Calu3 (cell line): ENCODE measurements around the gene NOBOX. TPM values are rescaled to one million over a fixed set of nuclear protein-coding genes. Genes with fewer than 3 reads are reported as not detected.
"Not testable (repeated sequence)": the region's sequence is repeated elsewhere in the genome, so short reads cannot be mapped to it uniquely, and the experiment has no call there.

Experiments used
- BruUV-seq: library from RNA; stranded (reverse); fragments of 400-500 nt; replicated peaks from 2 replicates; lab custom pipeline; 2021; lab: Mats Ljungman, UMichigan
- CTCF ChIA-PET: fragments of 300-600 bp; sonication (Branson Sonifier 250); formaldehyde crosslinking; loops from one replicate; lab custom pipeline; 2022; ENCODE audit warnings: antibody characterized with exemption; lab: Charles Lee
- DNase-seq: peaks from one replicate; pipeline ENCODE4 v3.0.0; 2022
- H3K27ac Mint-ChIP-seq: one replicate; pipeline ENCODE4 v1.8.0; 2022; ENCODE audit warnings: mixed read lengths; ENCODE audit not compliant: unreplicated experiment
- H3K27me3 Mint-ChIP-seq: one replicate; pipeline ENCODE4 v1.8.0; 2022; ENCODE audit warnings: mixed read lengths; ENCODE audit not compliant: unreplicated experiment
- H3K36me3 Mint-ChIP-seq: one replicate; pipeline ENCODE4 v1.8.0; 2022; ENCODE audit warnings: mild to moderate bottlenecking, moderate library complexity, mixed read lengths; ENCODE audit not compliant: insufficient read depth, unreplicated experiment
- H3K4me1 Mint-ChIP-seq: one replicate; pipeline ENCODE4 v1.8.0; 2022; ENCODE audit warnings: mild to moderate bottlenecking, low read depth, mixed read lengths; ENCODE audit not compliant: unreplicated experiment
- H3K4me3 Mint-ChIP-seq: one replicate; pipeline ENCODE4 v1.8.0; 2022; ENCODE audit warnings: mild to moderate bottlenecking, low read depth, moderate library complexity, mixed read lengths; ENCODE audit not compliant: unreplicated experiment
- H3K9me3 Mint-ChIP-seq: one replicate; pipeline ENCODE4 v1.8.0; 2022; ENCODE audit warnings: low read depth, mixed read lengths; ENCODE audit not compliant: unreplicated experiment
- intact Hi-C: fragments of 100-400 bp; cut with micrococcal nuclease; formaldehyde crosslinking; loops from one replicate; pipeline ENCODE4 v1.10.0; 2022; ENCODE audit not compliant: unreplicated experiment
- total RNA-seq: library from RNA; stranded (reverse); gene quantifications from 2 replicates; pipeline ENCODE4 v1.2.3, GENCODE V29; 2022
- TF ChIP-seq, protein P1 (sequence below): fragments of 200-600 bp; IDR thresholded peaks from one replicate; pipeline ENCODE4 v1.8.0; 2022; ENCODE audit warnings: antibody characterized with exemption; ENCODE audit not compliant: unreplicated experiment

The NOBOX gene
- total RNA-seq, 1 experiment from 2014 or later = not detected

- no TSS peak for BruUV-seq
- intact Hi-C loops = loop anchor here (5.0 kb wide), 1 partner anchor 261 kb away; no protein-coding TSS in a partner anchor
- Mint-ChIP-seq H3K9me3 (no peaks in the 10 kb centered on the region), H3K4me3 (no peak overlapping the region), H3K4me1 (no peaks in the 10 kb centered on the region), H3K27ac (no peak overlapping the region), H3K27me3 (no peaks in the 10 kb centered on the region), H3K36me3 (no peaks in the 10 kb centered on the region)
- DNase-seq = no peak
- TF ChIP-seq, protein P1, sequence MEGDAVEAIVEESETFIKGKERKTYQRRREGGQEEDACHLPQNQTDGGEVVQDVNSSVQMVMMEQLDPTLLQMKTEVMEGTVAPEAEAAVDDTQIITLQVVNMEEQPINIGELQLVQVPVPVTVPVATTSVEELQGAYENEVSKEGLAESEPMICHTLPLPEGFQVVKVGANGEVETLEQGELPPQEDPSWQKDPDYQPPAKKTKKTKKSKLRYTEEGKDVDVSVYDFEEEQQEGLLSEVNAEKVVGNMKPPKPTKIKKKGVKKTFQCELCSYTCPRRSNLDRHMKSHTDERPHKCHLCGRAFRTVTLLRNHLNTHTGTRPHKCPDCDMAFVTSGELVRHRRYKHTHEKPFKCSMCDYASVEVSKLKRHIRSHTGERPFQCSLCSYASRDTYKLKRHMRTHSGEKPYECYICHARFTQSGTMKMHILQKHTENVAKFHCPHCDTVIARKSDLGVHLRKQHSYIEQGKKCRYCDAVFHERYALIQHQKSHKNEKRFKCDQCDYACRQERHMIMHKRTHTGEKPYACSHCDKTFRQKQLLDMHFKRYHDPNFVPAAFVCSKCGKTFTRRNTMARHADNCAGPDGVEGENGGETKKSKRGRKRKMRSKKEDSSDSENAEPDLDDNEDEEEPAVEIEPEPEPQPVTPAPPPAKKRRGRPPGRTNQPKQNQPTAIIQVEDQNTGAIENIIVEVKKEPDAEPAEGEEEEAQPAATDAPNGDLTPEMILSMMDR = no peak
- CTCF ChIA-PET = no interaction called here
Observed at GRCh38 chr7:144438759-144439158, 35.3 kb upstream of the NOBOX start.

- intact Hi-C loops = loop anchor here (2.0 to 5.0 kb wide), 2 partner anchors 45 to 260 kb away; no protein-coding TSS in a partner anchor
- BruUV-seq = no TSS peak
- no peaks in the 10 kb centered on the region for H3K9me3 Mint-ChIP-seq
- H3K27ac Mint-ChIP-seq = no peak overlapping the region
- no peaks in the 10 kb centered on the region for H3K4me1 Mint-ChIP-seq
- H3K27me3 Mint-ChIP-seq = no peaks in the 10 kb centered on the region
- no peak overlapping the region for H3K4me3 Mint-ChIP-seq
- CTCF ChIA-PET = interaction anchor here (0.9 kb wide), 1 partner anchor 41 kb away, joined by 3 read pairs; no protein-coding TSS in a partner anchor
- peak; percentile 76 for DNase-seq
- TF ChIP-seq, protein P1 = peak; percentile 64
- no peaks in the 10 kb centered on the region for H3K36me3 Mint-ChIP-seq
Observed at GRCh38 chr7:144437370-144438191, 34.1 kb upstream of the NOBOX start.

GRCh38 chr7:144436500-144436899 lies 33.0 kb upstream of the NOBOX start:
- no peaks in the 10 kb centered on the region for H3K27me3 Mint-ChIP-seq
- no peak for DNase-seq
- intact Hi-C loops = loop anchor here (2.0 to 5.0 kb wide), 2 partner anchors 44 to 259 kb away; no protein-coding TSS in a partner anchor
- BruUV-seq = no TSS peak
- H3K36me3 Mint-ChIP-seq = no peaks in the 10 kb centered on the region
- no peaks in the 10 kb centered on the region for H3K4me1 Mint-ChIP-seq
- TF ChIP-seq, protein P1 = no peak
- H3K4me3 Mint-ChIP-seq = no peak overlapping the region
- H3K27ac Mint-ChIP-seq = no peak overlapping the region
- no peaks in the 10 kb centered on the region for H3K9me3 Mint-ChIP-seq
- CTCF ChIA-PET = interaction anchor here (1.0 kb wide), 1 partner anchor 44 kb away, joined by 3 read pairs; no protein-coding TSS in a partner anchor

GRCh38 chr7:144428431-144428830 lies 24.9 kb upstream of the NOBOX start:
- H3K9me3 Mint-ChIP-seq = peaks cover 15% of the 10 kb centered on the region
- DNase-seq = no peak
- TF ChIP-seq, protein P1 = no peak
- no peaks in the 10 kb centered on the region for H3K27me3 Mint-ChIP-seq
- H3K36me3 Mint-ChIP-seq = no peaks in the 10 kb centered on the region
- H3K4me1 Mint-ChIP-seq = no peaks in the 10 kb centered on the region
- CTCF ChIA-PET = no interaction called here
- no peak overlapping the region for H3K27ac Mint-ChIP-seq
- no TSS peak for BruUV-seq
- H3K4me3 Mint-ChIP-seq = no peak overlapping the region
- intact Hi-C loops = no loop called here

- intact Hi-C loops, H3K27ac Mint-ChIP-seq, H3K27me3 Mint-ChIP-seq, BruUV-seq, H3K4me3 Mint-ChIP-seq, H3K36me3 Mint-ChIP-seq, DNase-seq, H3K4me1 Mint-ChIP-seq, CTCF ChIA-PET: not testable (repeated sequence)
- peaks cover 15% of the 10 kb centered on the region for H3K9me3 Mint-ChIP-seq
Observed at GRCh38 chr7:144427539-144427938, 24.0 kb upstream of the NOBOX start.

GRCh38 chr7:144418931-144419330 lies 15.4 kb upstream of the NOBOX start:
- H3K4me3 Mint-ChIP-seq, H3K27ac Mint-ChIP-seq, CTCF ChIA-PET, H3K36me3 Mint-ChIP-seq, H3K4me1 Mint-ChIP-seq, intact Hi-C loops, BruUV-seq, H3K9me3 Mint-ChIP-seq: not testable (repeated sequence)
- DNase-seq = peak; percentile 5
- H3K27me3 Mint-ChIP-seq = peaks cover 27% of the 10 kb centered on the region
